Esophagus (tissue), 2 donors: Measurements from ENCODE around the gene CFAP68. TPM values are rescaled to one million over a fixed set of nuclear protein-coding genes. Genes with fewer than 3 reads are reported as not detected.
A peak's percentile ranks its signal among the peaks of the same experiment; 100 is the strongest.

ENCODE experiments used
- H3K27ac ChIP-seq, 2 donors: one replicate each; pipeline ENCODE4 v1.5.1; 2013; ENCODE audit warnings: low read depth in 2 of 2, mild to moderate bottlenecking in 2 of 2, inconsistent platforms in 1 of 2, low read length in 1 of 2, moderate library complexity in 1 of 2
- H3K27me3 ChIP-seq, 2 donors: one replicate each; pipeline ENCODE4 v1.6.1; 2013; ENCODE audit warnings: low read length in 2 of 2, control low read depth in 1 of 2, mild to moderate bottlenecking in 1 of 2; ENCODE audit not compliant: insufficient read depth in 2 of 2, control insufficient read depth in 1 of 2
- H3K36me3 ChIP-seq, 2 donors: one replicate each; pipeline ENCODE4 v1.6.1; 2013; ENCODE audit warnings: low read length in 1 of 2; ENCODE audit not compliant: control insufficient read depth in 2 of 2, insufficient read depth in 2 of 2
- H3K4me1 ChIP-seq, 2 donors: one replicate each; pipeline ENCODE4 v1.6.1; 2013; ENCODE audit warnings: low read length in 1 of 2; ENCODE audit not compliant: control insufficient read depth in 2 of 2, insufficient read depth in 2 of 2
- H3K4me3 ChIP-seq, 2 donors: one replicate each; pipeline ENCODE4 v1.5.1; 2013; ENCODE audit warnings: low read length in 2 of 2, mild to moderate bottlenecking in 2 of 2, low read depth in 1 of 2, moderate library complexity in 1 of 2
- H3K9me3 ChIP-seq, 2 donors: one replicate each; pipeline ENCODE4 v1.6.1; 2013; ENCODE audit warnings: mild to moderate bottlenecking in 2 of 2, low read depth in 1 of 2, low read length in 1 of 2, moderate library complexity in 1 of 2; ENCODE audit not compliant: control insufficient read depth in 2 of 2, insufficient read depth in 1 of 2
- WGBS, 2 donors: extraction: QIAGEN DNeasy Blood & Tissue Kit; methylation state at CpG; one replicate each; pipeline ENCODE4 v1.1.7; 2013; 5-methylcytosine and 5-hydroxymethylcytosine counted together
- polyA plus RNA-seq, 2 donors: library from polyadenylated mRNA; stranded (reverse); fragments of 200-250 nt; gene quantifications; one replicate each; pipeline ENCODE4 v1.2.3, GENCODE V29; 2013
- donor health status: healthy with polysubstance abuse.
- donor health status: Bipolar disorder and iron deficiency.

The CFAP68 gene
- 10 to 100 TPM; 29.5 to 33.4 TPM for polyA plus RNA-seq

GRCh38 chr11:111878849-111879636 is at the start of gene CFAP68, which contains the start of gene FDXACB1:
Gene CFAP68, plus strand, starts transcription at chr11:111879541. Its CDS starts 20 bp downstream, at chr11:111879561.
Gene FDXACB1, minus strand, starts transcription at chr11:111879165. Its CDS starts 33 bp downstream, at chr11:111879132.
- H3K36me3 ChIP-seq = no peaks in the 10 kb centered on the region
- H3K4me3 ChIP-seq = peak within 1 kb of the TSS; percentile 65
- no peaks in the 10 kb centered on the region for H3K27me3 ChIP-seq
- H3K4me1 ChIP-seq = peaks cover 0 to 2% of the 10 kb centered on the region in 2 donors
- WGBS, 2 donors = 0% methylated on average over 55 of the region's 55 CpGs
- peak within 1 kb of the TSS; percentile 97 to 100 for H3K27ac ChIP-seq
- no peaks in the 10 kb centered on the region for H3K9me3 ChIP-seq

- WGBS, 2 donors = 71 to 78% methylated on average over 4 of the region's 4 CpGs
- Histone ChIP-seq H3K27ac (no peak overlapping the region), H3K4me3 (no peak overlapping the region), H3K27me3 (no peaks in the 10 kb centered on the region), H3K4me1 (no peaks in the 10 kb centered on the region), H3K36me3 (peaks cover 2 to 3% of the 10 kb centered on the region in 2 donors), H3K9me3 (no peaks in the 10 kb centered on the region)
Measured at GRCh38 chr11:111833524-111833923, 45.8 kb upstream of the CFAP68 start.

- Histone ChIP-seq H3K4me3 (no peak overlapping the region), H3K36me3 (peaks cover under 1 to 3% of the 10 kb centered on the region in 2 donors), H3K27ac (no peak overlapping the region), H3K9me3 (no peaks in the 10 kb centered on the region), H3K4me1 (no peaks in the 10 kb centered on the region), H3K27me3 (no peaks in the 10 kb centered on the region)
- 78 to 96% methylated on average over 3 of the region's 3 CpGs for WGBS, 2 donors
Measured at GRCh38 chr11:111834432-111835163, 44.7 kb upstream of the CFAP68 start.

GRCh38 chr11:111835665-111836064 is 43.7 kb upstream of the CFAP68 start:
- Histone ChIP-seq H3K27me3 (no peaks in the 10 kb centered on the region), H3K9me3 (no peaks in the 10 kb centered on the region), H3K4me3 (no peak overlapping the region), H3K4me1 (no peaks in the 10 kb centered on the region), H3K36me3 (peaks cover 0 to 3% of the 10 kb centered on the region in 2 donors), H3K27ac (no peak overlapping the region)
- 91 to 95% methylated on average over 7 of the region's 7 CpGs for WGBS, 2 donors

- Histone ChIP-seq H3K4me1 (no peaks in the 10 kb centered on the region), H3K36me3 (peaks cover 0 to 3% of the 10 kb centered on the region in 2 donors), H3K9me3 (no peaks in the 10 kb centered on the region), H3K4me3 (no peak overlapping the region), H3K27ac (no peak overlapping the region), H3K27me3 (no peaks in the 10 kb centered on the region)
- 86 to 90% methylated on average over 1 of the region's 1 CpG for WGBS, 2 donors
Measured at GRCh38 chr11:111836162-111836561, 43.2 kb upstream of the CFAP68 start.

- no peaks in the 10 kb centered on the region for H3K9me3 ChIP-seq
- WGBS, 2 donors = 65 to 85% methylated on average over 1 of the region's 1 CpG
- no peaks in the 10 kb centered on the region for H3K27me3 ChIP-seq
- no peak overlapping the region for H3K4me3 ChIP-seq
- H3K4me1 ChIP-seq = no peaks in the 10 kb centered on the region
- no peak overlapping the region for H3K27ac ChIP-seq
- peaks cover 0 to 3% of the 10 kb centered on the region in 2 donors for H3K36me3 ChIP-seq
Measured at GRCh38 chr11:111836721-111837120, 42.6 kb upstream of the CFAP68 start.

GRCh38 chr11:111837366-111837891 is 41.9 kb upstream of the CFAP68 start:
- 90 to 91% methylated on average over 5 of the region's 5 CpGs for WGBS, 2 donors
- Histone ChIP-seq H3K27ac (no peak overlapping the region), H3K4me3 (no peak overlapping the region), H3K4me1 (no peaks in the 10 kb centered on the region), H3K9me3 (no peaks in the 10 kb centered on the region), H3K36me3 (peaks cover 0 to 3% of the 10 kb centered on the region in 2 donors), H3K27me3 (no peaks in the 10 kb centered on the region)

GRCh38 chr11:111838054-111838453 is 41.3 kb upstream of the CFAP68 start:
- no peaks in the 10 kb centered on the region for H3K9me3 ChIP-seq
- H3K27me3 ChIP-seq = no peaks in the 10 kb centered on the region
- WGBS, 2 donors = 91 to 93% methylated on average over 5 of the region's 5 CpGs
- no peak overlapping the region for H3K4me3 ChIP-seq
- no peak overlapping the region for H3K27ac ChIP-seq
- H3K36me3 ChIP-seq = peaks cover 0 to 3% of the 10 kb centered on the region in 2 donors
- no peaks in the 10 kb centered on the region for H3K4me1 ChIP-seq

GRCh38 chr11:111840143-111840542 is 39.2 kb upstream of the CFAP68 start:
- Histone ChIP-seq H3K4me3 (no peak overlapping the region), H3K9me3 (no peaks in the 10 kb centered on the region), H3K27ac (no peak overlapping the region), H3K4me1 (no peaks in the 10 kb centered on the region), H3K27me3 (no peaks in the 10 kb centered on the region), H3K36me3 (peaks cover 0 to 8% of the 10 kb centered on the region in 2 donors)
- 89 to 90% methylated on average over 1 of the region's 1 CpG for WGBS, 2 donors
